ENCODE data around the gene ATF7.
"Not testable (repeated sequence)": the region's sequence is repeated elsewhere in the genome, so short reads cannot be mapped to it uniquely, and the experiment has no call there.

Gene ATF7

GRCh38 chr12:53625946-53626701 is at the start of gene ATF7:
Gene ATF7, minus strand, starts transcription at chr12:53626382. Its CDS starts 25,382 bp downstream, at chr12:53601000.
- H3K27me3 Mint-ChIP-seq, result no peaks in the 10 kb centered on the region
- DNase-seq, result peak; percentile 100
- peak within 1 kb of the TSS; percentile 99 for H3K27ac Mint-ChIP-seq
- H3K4me3 Mint-ChIP-seq, result peak within 1 kb of the TSS; percentile 97
- H3K9me3 Mint-ChIP-seq, result no peaks in the 10 kb centered on the region
- peaks cover 49% of the 10 kb centered on the region for H3K4me1 Mint-ChIP-seq (ENCODE audit: low read depth)
- H3K36me3 Mint-ChIP-seq (ENCODE audit: low read depth), result peaks cover 33% of the 10 kb centered on the region

GRCh38 chr12:53674977-53675700 is 49.0 kb upstream of the ATF7 start:
- no peak for DNase-seq
- no peaks in the 10 kb centered on the region for H3K9me3 Mint-ChIP-seq
- peak overlapping the region; percentile 95 for H3K4me3 Mint-ChIP-seq
- H3K4me1 Mint-ChIP-seq (ENCODE audit: low read depth), result peaks cover 45% of the 10 kb centered on the region
- H3K36me3 Mint-ChIP-seq (ENCODE audit: low read depth), result peaks cover 56% of the 10 kb centered on the region
- peak overlapping the region; percentile 97 for H3K27ac Mint-ChIP-seq
- peaks cover 28% of the 10 kb centered on the region for H3K27me3 Mint-ChIP-seq

- Mint-ChIP-seq H3K4me1 (ENCODE audit: low read depth) (peaks cover 38% of the 10 kb centered on the region), H3K9me3 (no peaks in the 10 kb centered on the region), H3K27ac (peak overlapping the region; percentile 63), H3K4me3 (no peak overlapping the region), H3K27me3 (no peaks in the 10 kb centered on the region), H3K36me3 (ENCODE audit: low read depth) (peaks cover 95% of the 10 kb centered on the region)
- DNase-seq, result no peak
These were observed 44.8 kb upstream of the ATF7 start for GRCh38 chr12:53670971-53671370.

- peak overlapping the region; percentile 59 for H3K27ac Mint-ChIP-seq
- H3K9me3 Mint-ChIP-seq, result no peaks in the 10 kb centered on the region
- H3K4me3 Mint-ChIP-seq, result no peak overlapping the region
- DNase-seq, result no peak
- peaks cover 34% of the 10 kb centered on the region for H3K4me1 Mint-ChIP-seq (ENCODE audit: low read depth)
- H3K27me3 Mint-ChIP-seq, result no peaks in the 10 kb centered on the region
- peaks cover 96% of the 10 kb centered on the region for H3K36me3 Mint-ChIP-seq (ENCODE audit: low read depth)
These were observed 44.1 kb upstream of the ATF7 start for GRCh38 chr12:53670308-53670707.

- peak overlapping the region; percentile 30 for H3K27ac Mint-ChIP-seq
- H3K9me3 Mint-ChIP-seq, result no peaks in the 10 kb centered on the region
- peaks cover 11% of the 10 kb centered on the region for H3K4me1 Mint-ChIP-seq (ENCODE audit: low read depth)
- H3K4me3 Mint-ChIP-seq, result no peak overlapping the region
- H3K36me3 Mint-ChIP-seq (ENCODE audit: low read depth), result peaks cover 94% of the 10 kb centered on the region
- no peaks in the 10 kb centered on the region for H3K27me3 Mint-ChIP-seq
- DNase-seq, result no peak
These were observed 40.9 kb upstream of the ATF7 start for GRCh38 chr12:53667080-53667479.

GRCh38 chr12:53664936-53665335 is 38.8 kb upstream of the ATF7 start:
- Mint-ChIP-seq H3K4me3 (no peak overlapping the region), H3K9me3 (no peaks in the 10 kb centered on the region), H3K27me3 (no peaks in the 10 kb centered on the region), H3K36me3 (ENCODE audit: low read depth) (peaks cover 88% of the 10 kb centered on the region), H3K27ac (no peak overlapping the region), H3K4me1 (ENCODE audit: low read depth) (peaks cover 3% of the 10 kb centered on the region)
- DNase-seq, result no peak

- Mint-ChIP-seq H3K27me3 (no peaks in the 10 kb centered on the region), H3K9me3 (no peaks in the 10 kb centered on the region), H3K4me3 (no peak overlapping the region), H3K27ac (no peak overlapping the region), H3K4me1 (ENCODE audit: low read depth) (no peaks in the 10 kb centered on the region), H3K36me3 (ENCODE audit: low read depth) (peaks cover 80% of the 10 kb centered on the region)
- DNase-seq, result no peak
These were observed 38.0 kb upstream of the ATF7 start for GRCh38 chr12:53664191-53664590.

GRCh38 chr12:53660041-53660440 is 33.9 kb upstream of the ATF7 start:
- no peaks in the 10 kb centered on the region for H3K27me3 Mint-ChIP-seq
- no peak for DNase-seq
- no peaks in the 10 kb centered on the region for H3K9me3 Mint-ChIP-seq
- no peaks in the 10 kb centered on the region for H3K4me1 Mint-ChIP-seq (ENCODE audit: low read depth)
- no peak overlapping the region for H3K4me3 Mint-ChIP-seq
- H3K27ac Mint-ChIP-seq, result no peak overlapping the region
- H3K36me3 Mint-ChIP-seq (ENCODE audit: low read depth), result peaks cover 46% of the 10 kb centered on the region

GRCh38 chr12:53659571-53659981 is 33.4 kb upstream of the ATF7 start:
- H3K36me3 Mint-ChIP-seq (ENCODE audit: low read depth), result peaks cover 41% of the 10 kb centered on the region
- H3K4me1 Mint-ChIP-seq (ENCODE audit: low read depth), result no peaks in the 10 kb centered on the region
- H3K27me3 Mint-ChIP-seq, result no peaks in the 10 kb centered on the region
- no peaks in the 10 kb centered on the region for H3K9me3 Mint-ChIP-seq
- DNase-seq, result no peak
- no peak overlapping the region for H3K4me3 Mint-ChIP-seq
- no peak overlapping the region for H3K27ac Mint-ChIP-seq

GRCh38 chr12:53659011-53659551 is 32.9 kb upstream of the ATF7 start:
- peaks cover 38% of the 10 kb centered on the region for H3K36me3 Mint-ChIP-seq (ENCODE audit: low read depth)
- no peaks in the 10 kb centered on the region for H3K4me1 Mint-ChIP-seq (ENCODE audit: low read depth)
- no peaks in the 10 kb centered on the region for H3K9me3 Mint-ChIP-seq
- H3K27me3 Mint-ChIP-seq, result no peaks in the 10 kb centered on the region
- H3K27ac Mint-ChIP-seq, result no peak overlapping the region
- no peak overlapping the region for H3K4me3 Mint-ChIP-seq
- DNase-seq, result no peak

GRCh38 chr12:53657041-53657440 is 30.9 kb upstream of the ATF7 start:
- no peak overlapping the region for H3K27ac Mint-ChIP-seq
- peaks cover 17% of the 10 kb centered on the region for H3K36me3 Mint-ChIP-seq (ENCODE audit: low read depth)
- H3K27me3 Mint-ChIP-seq, result no peaks in the 10 kb centered on the region
- H3K4me1 Mint-ChIP-seq (ENCODE audit: low read depth), result no peaks in the 10 kb centered on the region
- H3K4me3 Mint-ChIP-seq, result no peak overlapping the region
- no peak for DNase-seq
- H3K9me3 Mint-ChIP-seq, result no peaks in the 10 kb centered on the region

GRCh38 chr12:53653595-53653994 is 27.4 kb upstream of the ATF7 start:
- no peak for DNase-seq
- Mint-ChIP-seq H3K4me3 (no peak overlapping the region), H3K36me3 (ENCODE audit: low read depth) (peaks cover 4% of the 10 kb centered on the region), H3K9me3 (no peaks in the 10 kb centered on the region), H3K27me3 (no peaks in the 10 kb centered on the region), H3K4me1 (ENCODE audit: low read depth) (no peaks in the 10 kb centered on the region), H3K27ac (no peak overlapping the region)

- Mint-ChIP-seq H3K9me3 (no peaks in the 10 kb centered on the region), H3K36me3 (ENCODE audit: low read depth) (peaks cover 2% of the 10 kb centered on the region), H3K27ac (no peak overlapping the region), H3K4me3 (no peak overlapping the region), H3K4me1 (ENCODE audit: low read depth) (no peaks in the 10 kb centered on the region), H3K27me3 (no peaks in the 10 kb centered on the region)
- DNase-seq, result no peak
These were observed 26.2 kb upstream of the ATF7 start for GRCh38 chr12:53652366-53652765.

- H3K27ac Mint-ChIP-seq, result no peak overlapping the region
- no peak for DNase-seq
- H3K9me3 Mint-ChIP-seq, result no peaks in the 10 kb centered on the region
- H3K27me3 Mint-ChIP-seq, result no peaks in the 10 kb centered on the region
- H3K4me1 Mint-ChIP-seq (ENCODE audit: low read depth), result no peaks in the 10 kb centered on the region
- peaks cover 1% of the 10 kb centered on the region for H3K36me3 Mint-ChIP-seq (ENCODE audit: low read depth)
- no peak overlapping the region for H3K4me3 Mint-ChIP-seq
These were observed 25.6 kb upstream of the ATF7 start for GRCh38 chr12:53651737-53652136.

GRCh38 chr12:53646300-53646699 is 20.1 kb upstream of the ATF7 start:
- H3K27ac Mint-ChIP-seq; H3K9me3 Mint-ChIP-seq; H3K4me1 Mint-ChIP-seq (ENCODE audit: low read depth); H3K27me3 Mint-ChIP-seq; H3K4me3 Mint-ChIP-seq; DNase-seq; H3K36me3 Mint-ChIP-seq (ENCODE audit: low read depth): not testable (repeated sequence)

All from activated T-cell treated with anti-CD3 and anti-CD28 coated beads, Interleukin-2, amount 50 U/mL, for 24 hours (primary cell).